Karpas-422 (cell line): ENCODE data around the gene SAMD7. TPM values are rescaled to one million over a fixed set of nuclear protein-coding genes. Genes with fewer than 3 reads are reported as not detected.

Source experiments
- DNase-seq: peaks from one replicate; pipeline ENCODE4 v3.0.0-alpha.2; 2015
- H2AFZ ChIP-seq: fragments of 200-600 bp; sonication (generic); 2 replicates; pipeline ENCODE4 v1.6.1; 2014; ENCODE audit warnings: antibody characterized with exemption, low read length, mixed read lengths
- H3K27ac ChIP-seq: fragments of 200-600 bp; sonication (generic); 2 replicates; pipeline ENCODE4 v1.5.1; 2014; ENCODE audit warnings: mild to moderate bottlenecking, low read length, moderate library complexity
- H3K27me3 ChIP-seq: fragments of 200-600 bp; sonication (generic); 2 replicates; pipeline ENCODE4 v1.6.1; 2014; ENCODE audit warnings: low read length, mixed read lengths
- H3K36me3 ChIP-seq: fragments of 200-600 bp; sonication (generic); 2 replicates; pipeline ENCODE4 v1.6.1; 2014; ENCODE audit warnings: low read length, mixed read lengths; ENCODE audit not compliant: insufficient read depth
- H3K4me1 ChIP-seq: fragments of 200-600 bp; sonication (generic); 2 replicates; pipeline ENCODE4 v1.6.1; 2014; ENCODE audit warnings: mild to moderate bottlenecking, low read length, mixed read lengths
- H3K4me2 ChIP-seq: fragments of 200-600 bp; sonication (generic); 2 replicates; pipeline ENCODE4 v1.6.1; 2014; ENCODE audit warnings: low read length, low read depth, mild to moderate bottlenecking; ENCODE audit not compliant: poor library complexity, severe bottlenecking
- H3K4me3 ChIP-seq: fragments of 200-600 bp; sonication (generic); 2 replicates; pipeline ENCODE4 v1.5.1; 2014; ENCODE audit warnings: mild to moderate bottlenecking, antibody characterized with exemption, low read length, mixed read lengths
- H3K79me2 ChIP-seq: fragments of 200-600 bp; sonication (generic); 2 replicates; pipeline ENCODE4 v1.6.1; 2014; ENCODE audit warnings: mild to moderate bottlenecking, low read length, mixed read lengths
- H3K9ac ChIP-seq: fragments of 200-600 bp; sonication (generic); 2 replicates; pipeline ENCODE4 v1.6.0; 2014; ENCODE audit warnings: low read length
- H3K9me2 ChIP-seq: fragments of 200-600 bp; sonication (generic), shearing (Covaris generic); replicated peaks from 2 replicates; pipeline ENCODE4 v1.6.0; 2014; ENCODE audit warnings: mild to moderate bottlenecking, low read length, moderate library complexity; ENCODE audit not compliant: insufficient read depth
- H3K9me3 ChIP-seq: fragments of 300-700, 200-600 bp; sonication (generic); 2 replicates; pipeline ENCODE4 v1.6.1; 2014; ENCODE audit warnings: low read length, mixed read lengths
- H4K20me1 ChIP-seq: fragments of 200-600 bp; sonication (generic); 2 replicates; pipeline ENCODE4 v1.6.1; 2014; ENCODE audit warnings: mild to moderate bottlenecking, antibody characterized with exemption, low read length, low read depth; ENCODE audit not compliant: insufficient read depth
- total RNA-seq: library from RNA; depleted of rRNA; stranded (reverse); fragments of >200 nt; shearing (Covaris generic); gene quantifications from 2 replicates; pipeline ENCODE4 v1.2.3, GENCODE V29; 2014; ENCODE audit warnings: low replicate concordance; rRNA removed

SAMD7 gene, protein sequence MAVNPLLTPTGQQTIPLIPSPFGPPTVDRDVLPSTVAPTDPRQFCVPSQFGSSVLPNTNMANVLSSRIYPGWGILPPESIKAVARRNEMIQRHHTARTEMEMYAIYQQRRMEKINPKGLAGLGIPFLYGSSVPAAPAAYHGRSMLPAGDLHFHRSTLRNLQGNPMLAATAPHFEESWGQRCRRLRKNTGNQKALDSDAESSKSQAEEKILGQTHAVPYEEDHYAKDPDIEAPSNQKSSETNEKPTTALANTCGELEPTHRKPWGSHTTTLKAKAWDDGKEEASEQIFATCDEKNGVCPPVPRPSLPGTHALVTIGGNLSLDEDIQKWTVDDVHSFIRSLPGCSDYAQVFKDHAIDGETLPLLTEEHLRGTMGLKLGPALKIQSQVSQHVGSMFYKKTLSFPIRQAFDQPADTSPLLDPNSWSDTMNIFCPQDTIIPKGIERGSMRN
- total RNA-seq, result not detected in 2 replicates

DNA sequence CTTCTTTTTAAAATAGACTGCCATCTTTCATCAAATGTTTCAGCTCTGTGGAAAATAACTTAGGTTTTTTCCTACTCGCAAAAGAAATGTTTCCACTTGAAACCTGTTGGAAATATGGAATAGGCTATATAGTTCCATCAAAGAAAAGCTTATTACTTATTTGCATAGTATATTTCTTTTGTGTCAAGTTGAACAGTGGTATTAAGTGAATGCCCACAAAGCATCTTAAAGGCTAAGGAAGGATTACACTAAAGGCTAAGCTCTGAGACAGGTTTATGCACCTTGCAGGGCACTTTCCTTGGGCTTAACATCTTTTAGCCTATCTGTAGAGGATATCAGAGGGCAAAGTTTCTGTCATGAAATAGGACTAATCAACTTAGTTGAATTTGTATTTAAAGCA lies at the start of gene SAMD7:
Gene SAMD7 (plus strand): TSS at position 301 of the 400 bp plus-strand sequence. CDS start 7,927 bp downstream, outside the sequence.
- Histone ChIP-seq H3K9me3 (no peaks in the 10 kb centered on the region), H2AFZ (no peak within 1 kb of the TSS), H3K4me3 (no peak within 1 kb of the TSS), H3K27ac (no peak within 1 kb of the TSS), H3K79me2 (no peaks in the 10 kb centered on the region), H3K4me1 (no peaks in the 10 kb centered on the region), H4K20me1 (no peaks in the 10 kb centered on the region), H3K36me3 (no peaks in the 10 kb centered on the region), H3K9ac (no peak within 1 kb of the TSS), H3K4me2 (no peak within 1 kb of the TSS), H3K9me2 (no peaks in the 10 kb centered on the region), H3K27me3 (no peaks in the 10 kb centered on the region)
- DNase-seq, result no peak

DNA sequence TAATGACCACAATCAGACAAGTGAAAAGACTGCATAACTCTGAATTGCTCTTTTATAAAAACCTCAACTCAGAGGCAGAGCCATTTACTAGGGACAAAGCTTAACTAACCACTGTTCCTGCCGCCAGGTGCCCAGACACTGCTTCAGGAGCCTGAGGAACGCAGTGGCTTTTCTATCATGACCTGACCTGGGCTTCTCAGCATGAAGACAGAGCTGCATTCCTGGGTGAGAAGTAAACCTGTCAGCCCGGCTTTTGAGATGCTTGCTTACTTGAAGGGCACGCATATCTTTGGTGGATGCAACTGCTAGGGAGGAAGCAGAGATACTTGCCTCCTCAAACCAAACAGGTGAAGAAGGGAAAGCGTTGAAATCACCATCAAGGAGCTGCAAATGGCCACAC lies 49.5 kb upstream of the SAMD7 start:
- Histone ChIP-seq H3K79me2 (no peaks in the 10 kb centered on the region), H3K4me2 (no peak overlapping the region), H3K4me3 (no peak overlapping the region), H3K9ac (no peak overlapping the region), H3K4me1 (peaks cover 6% of the 10 kb centered on the region; the same call in 1 of the 2 replicates), H3K9me3 (no peaks in the 10 kb centered on the region), H3K27me3 (no peaks in the 10 kb centered on the region), H2AFZ (no peak overlapping the region), H3K27ac (no peak overlapping the region), H3K36me3 (no peaks in the 10 kb centered on the region), H3K9me2 (no peaks in the 10 kb centered on the region), H4K20me1 (no peaks in the 10 kb centered on the region)
- no peak for DNase-seq

DNA sequence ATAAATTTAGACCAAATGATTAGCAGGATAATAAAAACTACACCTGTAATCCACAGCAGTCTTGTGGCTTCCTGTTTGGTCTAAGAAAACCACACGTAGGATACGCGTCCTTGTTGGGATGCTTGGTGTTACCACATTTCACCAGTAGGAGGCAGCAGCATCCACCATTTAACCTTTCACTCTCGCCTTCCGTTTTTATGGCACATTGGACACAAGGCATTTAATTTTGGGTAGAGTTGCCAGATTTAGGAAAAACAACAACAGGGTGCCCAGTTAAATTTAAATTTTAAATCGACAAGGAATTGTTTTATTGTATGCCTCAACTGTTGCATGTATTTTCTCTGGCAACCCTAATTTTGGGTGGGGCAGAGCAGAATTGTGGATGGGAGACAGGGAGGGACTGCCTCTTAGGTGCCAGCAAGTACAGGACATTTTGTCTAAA lies 47.9 kb upstream of the SAMD7 start:
- H3K4me2 ChIP-seq, result no peak overlapping the region
- DNase-seq, result peak; percentile 90
- H3K9me2 ChIP-seq, result no peaks in the 10 kb centered on the region
- no peak overlapping the region for H3K27ac ChIP-seq
- no peaks in the 10 kb centered on the region for H3K27me3 ChIP-seq
- no peak overlapping the region for H3K9ac ChIP-seq
- H3K4me1 ChIP-seq, result peaks cover 6% of the 10 kb centered on the region; the same call in 1 of the 2 replicates
- no peak overlapping the region for H2AFZ ChIP-seq
- H3K9me3 ChIP-seq, result no peaks in the 10 kb centered on the region
- H3K79me2 ChIP-seq, result no peaks in the 10 kb centered on the region
- H4K20me1 ChIP-seq, result no peaks in the 10 kb centered on the region
- no peaks in the 10 kb centered on the region for H3K36me3 ChIP-seq
- no peak overlapping the region for H3K4me3 ChIP-seq

DNA sequence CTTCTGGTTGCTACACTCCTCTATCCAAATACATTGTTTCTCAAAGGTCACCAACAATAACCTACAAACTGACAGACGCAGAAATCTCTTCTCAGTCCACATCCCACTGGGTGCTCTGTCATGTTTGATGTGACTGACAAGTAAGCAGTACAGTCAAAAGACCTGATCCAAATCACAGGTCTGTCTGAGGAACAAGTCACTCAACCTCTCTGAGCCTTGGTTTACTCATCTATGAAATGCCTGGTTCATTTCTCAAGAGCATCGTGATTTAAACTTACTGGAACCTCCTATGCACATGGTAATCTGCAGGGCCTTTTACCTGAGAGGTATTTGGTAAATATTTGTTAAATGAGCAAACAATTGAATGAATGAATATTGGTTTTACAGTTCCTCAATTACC lies 47.1 kb upstream of the SAMD7 start:
- no peak overlapping the region for H3K9ac ChIP-seq
- H3K4me3 ChIP-seq, result no peak overlapping the region
- H3K27me3 ChIP-seq, result no peaks in the 10 kb centered on the region
- H3K36me3 ChIP-seq, result no peaks in the 10 kb centered on the region
- H2AFZ ChIP-seq, result no peak overlapping the region
- DNase-seq, result no peak
- H3K9me3 ChIP-seq, result no peaks in the 10 kb centered on the region
- no peaks in the 10 kb centered on the region for H3K9me2 ChIP-seq
- no peaks in the 10 kb centered on the region for H4K20me1 ChIP-seq
- no peaks in the 10 kb centered on the region for H3K79me2 ChIP-seq
- no peak overlapping the region for H3K27ac ChIP-seq
- H3K4me1 ChIP-seq, result peaks cover 6% of the 10 kb centered on the region; the same call in 1 of the 2 replicates
- no peak overlapping the region for H3K4me2 ChIP-seq

DNA sequence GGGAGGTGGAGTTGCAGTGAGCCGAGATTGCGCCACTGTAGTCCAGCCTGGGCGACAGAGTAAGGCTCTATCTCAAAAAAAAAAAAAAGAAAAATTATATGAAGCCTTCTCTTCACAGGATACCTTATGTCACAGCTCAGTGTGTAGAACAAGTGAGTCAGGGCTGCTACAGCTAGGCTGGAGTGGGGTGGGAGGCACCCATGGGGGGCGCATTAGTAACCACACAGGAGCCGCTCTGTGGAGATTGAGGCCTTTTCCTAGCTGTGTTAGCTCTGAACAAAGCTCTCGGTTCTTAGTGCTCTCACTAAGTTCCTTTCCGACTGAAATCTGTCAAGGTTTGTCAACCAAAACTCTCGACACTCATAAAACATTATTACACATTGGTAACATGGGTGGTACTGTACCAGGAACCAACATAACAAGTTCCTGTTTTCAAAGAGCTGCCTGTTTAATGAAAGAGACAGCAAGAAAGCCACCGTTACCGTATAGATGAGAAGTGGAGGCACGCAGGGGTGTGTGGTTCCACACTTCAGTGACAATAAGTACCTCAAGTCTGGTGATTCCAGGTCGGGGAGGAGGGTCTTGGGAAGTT lies 46.1 kb upstream of the SAMD7 start:
- H3K4me2 ChIP-seq, result no peak overlapping the region
- no peaks in the 10 kb centered on the region for H3K9me3 ChIP-seq
- no peak overlapping the region for H3K27ac ChIP-seq
- DNase-seq, result no peak
- no peak overlapping the region for H3K4me3 ChIP-seq
- no peaks in the 10 kb centered on the region for H3K36me3 ChIP-seq
- no peaks in the 10 kb centered on the region for H3K9me2 ChIP-seq
- H2AFZ ChIP-seq, result no peak overlapping the region
- no peaks in the 10 kb centered on the region for H3K79me2 ChIP-seq
- H3K9ac ChIP-seq, result no peak overlapping the region
- peaks cover 15% of the 10 kb centered on the region for H3K4me1 ChIP-seq
- no peaks in the 10 kb centered on the region for H4K20me1 ChIP-seq
- H3K27me3 ChIP-seq, result no peaks in the 10 kb centered on the region

DNA sequence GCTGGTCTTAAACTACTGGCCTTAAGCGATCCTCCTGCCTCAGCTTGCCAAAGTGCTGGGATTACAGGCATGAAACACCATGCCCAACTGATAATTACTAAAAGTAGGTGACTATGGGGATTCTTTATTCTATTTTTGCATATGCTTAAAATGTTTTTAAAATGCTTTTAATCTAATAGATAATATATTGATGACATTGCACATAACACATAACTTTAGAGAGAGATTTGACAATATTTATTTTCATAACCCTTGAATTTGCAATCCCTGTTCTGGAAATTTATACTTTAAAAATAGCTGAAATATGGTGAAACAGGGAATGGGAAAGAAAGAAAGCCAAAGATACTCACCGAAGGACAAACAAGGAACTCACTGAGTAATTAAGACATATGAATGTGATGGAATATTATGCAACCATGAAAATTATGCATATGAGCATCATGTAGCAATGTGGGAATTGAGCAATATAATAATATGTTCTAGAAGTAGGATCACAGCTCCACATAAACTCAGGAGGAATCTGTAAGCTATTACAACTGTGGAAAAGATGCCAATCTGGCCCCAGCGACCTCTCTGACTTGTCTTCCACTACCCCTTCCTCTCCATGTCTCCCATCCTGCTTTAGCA lies 43.7 kb upstream of the SAMD7 start:
- Histone ChIP-seq H4K20me1 (no peaks in the 10 kb centered on the region), H3K79me2 (no peaks in the 10 kb centered on the region), H3K36me3 (no peaks in the 10 kb centered on the region), H3K9me2 (no peaks in the 10 kb centered on the region), H2AFZ (no peak overlapping the region), H3K4me1 (peaks cover 25% of the 10 kb centered on the region), H3K27ac (no peak overlapping the region), H3K27me3 (no peaks in the 10 kb centered on the region), H3K9me3 (no peaks in the 10 kb centered on the region), H3K9ac (no peak overlapping the region), H3K4me2 (no peak overlapping the region), H3K4me3 (no peak overlapping the region)
- DNase-seq, result no peak

DNA sequence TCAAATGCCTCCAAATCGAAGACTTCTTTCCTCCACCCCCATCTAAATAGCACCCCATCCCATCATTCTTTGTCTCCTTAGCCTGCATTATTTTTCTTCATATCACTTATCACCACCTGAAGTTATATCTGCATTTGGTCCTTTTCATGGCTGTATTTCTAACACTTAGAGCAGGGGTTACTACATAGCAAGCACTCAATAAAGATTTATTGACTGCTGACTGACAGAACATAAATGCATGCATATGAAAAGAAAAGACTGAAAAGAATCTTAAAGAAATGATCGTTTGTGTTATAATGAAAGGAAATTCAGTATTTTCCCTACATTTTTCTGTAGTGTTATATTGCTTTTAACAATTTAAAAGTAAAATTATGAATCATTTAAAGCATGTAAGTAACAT lies 43.0 kb upstream of the SAMD7 start:
- Histone ChIP-seq H3K9me2 (no peaks in the 10 kb centered on the region), H3K27me3 (no peaks in the 10 kb centered on the region), H3K4me1 (peaks cover 22% of the 10 kb centered on the region), H3K9ac (no peak overlapping the region), H3K27ac (no peak overlapping the region), H3K4me3 (no peak overlapping the region), H2AFZ (no peak overlapping the region), H3K4me2 (no peak overlapping the region), H3K79me2 (no peaks in the 10 kb centered on the region), H3K36me3 (no peaks in the 10 kb centered on the region), H4K20me1 (no peaks in the 10 kb centered on the region), H3K9me3 (no peaks in the 10 kb centered on the region)
- no peak for DNase-seq
